Tibial nerve (tissue), 4 donors: ENCODE measurements around the gene EGFL6. TPM values are rescaled to one million over a fixed set of nuclear protein-coding genes. Genes with fewer than 3 reads are reported as not detected.
"Not testable (repeated sequence)": the region's sequence is repeated elsewhere in the genome, so short reads cannot be mapped to it uniquely, and the experiment has no call there.

ENCODE experiments used
- DNase-seq, 2 donors: peaks; one replicate each; pipeline ENCODE4 v3.0.0-alpha.2; 2019; ENCODE audit warnings: low spot score in 2 of 2
- H3K27ac ChIP-seq, 4 donors: fragments of 200-600 bp; sonication (generic) in 3 of 4; one replicate each; pipeline ENCODE4 v1.5.1; 2017 to 2019; ENCODE audit warnings: mild to moderate bottlenecking in 1 of 4
- H3K27me3 ChIP-seq, 2 donors: fragments of 200-600 bp; sonication (generic) in 1 of 2; one replicate each; pipeline versions ENCODE4 v1.5.1 to v1.6.0; 2017 to 2019
- H3K36me3 ChIP-seq, 3 donors: fragments of 200-600 bp; sonication (generic); one replicate each; pipeline ENCODE4 v1.5.1; 2018 to 2019
- H3K4me1 ChIP-seq, 4 donors: fragments of 200-600 bp; sonication (generic) in 3 of 4; one replicate each; pipeline ENCODE4 v1.5.1; 2017 to 2019
- H3K4me3 ChIP-seq, 4 donors: fragments of 200-600 bp; sonication (generic) in 3 of 4; one replicate each; pipeline ENCODE4 v1.5.1; 2017 to 2019; ENCODE audit warnings: mild to moderate bottlenecking in 1 of 4, moderate library complexity in 1 of 4
- H3K9me3 ChIP-seq, 4 donors: fragments of 200-600 bp; sonication (generic) in 3 of 4; one replicate each; pipeline ENCODE4 v1.5.1; 2017 to 2019
- CTCF ChIP-seq, 5 experiments: fragments of 200-600 bp in 3 of 5; fragments of 450-650 bp in 2 of 5; sonication (generic) in 3 of 5; IDR thresholded peaks; one replicate each; pipeline ENCODE4 v1.5.1; 2016 to 2019; ENCODE audit warnings: antibody characterized with exemption in 5 of 5, mild to moderate bottlenecking in 3 of 5, moderate library complexity in 2 of 5
- EP300 ChIP-seq, 2 donors: sonication (generic); formaldehyde crosslinking; IDR thresholded peaks; one replicate each; pipeline ENCODE4 v1.6.1; 2017; ENCODE audit warnings: antibody characterized with exemption in 2 of 2, mild to moderate bottlenecking in 1 of 2
- POLR2A ChIP-seq, 2 donors: fragments of 450-650 bp; IDR thresholded peaks; one replicate each; pipeline ENCODE4 v1.6.1; 2017; ENCODE audit warnings: antibody characterized with exemption in 2 of 2, mild to moderate bottlenecking in 2 of 2, moderate library complexity in 2 of 2
- WGBS, 2 donors: methylation state at CpG; one replicate each; pipeline ENCODE4 v1.1.5; 2018; 5-methylcytosine and 5-hydroxymethylcytosine counted together
- total RNA-seq, 4 donors: library from RNA; depleted of rRNA; stranded (reverse); fragments of >200 nt; gene quantifications; one replicate each; pipeline ENCODE4 v1.1.0, GENCODE V29; 2016

EGFL6 gene
- total RNA-seq, 4 donors from 2014 or later: not detected

DNA sequence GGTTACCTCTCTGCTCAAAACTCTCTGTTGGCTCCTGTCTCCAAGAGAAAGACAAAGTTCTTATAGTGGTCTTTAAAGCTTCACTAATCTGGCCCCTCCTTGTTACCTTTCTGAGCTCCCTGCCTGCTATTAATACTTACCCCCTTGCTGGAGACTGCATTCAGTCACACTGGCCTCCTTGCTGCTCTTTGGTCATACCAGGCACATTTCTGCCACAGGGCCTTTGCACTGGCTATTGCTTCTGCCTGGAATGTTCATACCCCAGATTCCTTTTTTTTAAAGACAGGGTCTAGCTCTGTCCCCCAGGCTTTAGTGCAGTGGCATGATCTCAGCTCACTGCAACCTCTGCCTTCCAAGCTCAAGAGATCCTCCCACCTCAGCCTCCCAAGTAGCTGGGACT is 103.6 kb downstream of the EGFL6 start:
- H3K27ac ChIP-seq: no peak overlapping the region
- DNase-seq: no peak
- H3K4me3 ChIP-seq: no peak overlapping the region
- H3K36me3 ChIP-seq: no peaks in the 10 kb centered on the region
- H3K27me3 ChIP-seq: no peaks in the 10 kb centered on the region
- H3K4me1 ChIP-seq: peaks cover 0 to 10% (median 0%) of the 10 kb centered on the region in 4 donors
- no peaks in the 10 kb centered on the region for H3K9me3 ChIP-seq
- TF ChIP-seq EP300 (IDR thresholded peaks at IDR 0.05): no peak
- TF ChIP-seq POLR2A (IDR thresholded peaks at IDR 0.05): no peak
- no peak for TF ChIP-seq CTCF (IDR thresholded peaks at IDR 0.05)

DNA sequence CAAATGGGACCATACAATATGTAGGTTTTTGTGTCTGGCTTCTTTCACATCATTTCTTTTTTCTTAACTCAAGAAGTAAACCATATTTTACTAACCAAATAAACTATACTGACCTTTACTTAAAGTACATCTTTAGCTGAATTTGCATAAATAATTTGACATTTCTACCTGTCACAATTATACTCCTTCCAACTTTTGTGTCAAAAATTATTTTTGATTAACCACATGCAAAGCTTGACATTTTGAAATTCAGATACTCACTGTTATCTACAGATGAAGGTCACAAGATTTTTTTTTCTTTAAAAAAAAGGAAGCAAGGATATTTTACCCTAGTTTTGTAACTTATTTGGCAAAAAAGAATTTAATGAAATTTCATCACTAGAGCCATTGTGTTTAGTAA is 107.5 kb downstream of the EGFL6 start:
- TF ChIP-seq EP300 (IDR thresholded peaks at IDR 0.05) (no peak), POLR2A (IDR thresholded peaks at IDR 0.05) (no peak), CTCF (IDR thresholded peaks at IDR 0.05) (no peak)
- no peak overlapping the region for H3K27ac ChIP-seq
- H3K4me1 ChIP-seq: no peaks in the 10 kb centered on the region
- H3K27me3 ChIP-seq: no peaks in the 10 kb centered on the region
- no peaks in the 10 kb centered on the region for H3K36me3 ChIP-seq
- H3K9me3 ChIP-seq: no peaks in the 10 kb centered on the region
- DNase-seq: no peak
- no peak overlapping the region for H3K4me3 ChIP-seq

- 92% methylated on average over 2 to 4 of the region's 4 CpGs for WGBS, 2 donors
- not testable (repeated sequence) for H3K36me3 ChIP-seq, DNase-seq, H3K9me3 ChIP-seq, H3K4me1 ChIP-seq, H3K27me3 ChIP-seq, H3K27ac ChIP-seq, H3K4me3 ChIP-seq
Measured at GRCh38 chrX:13679700-13680099, 110.3 kb downstream of the EGFL6 start.

- no peak for DNase-seq
- Histone ChIP-seq H3K4me1 (no peaks in the 10 kb centered on the region), H3K27me3 (no peaks in the 10 kb centered on the region), H3K27ac (no peak overlapping the region), H3K4me3 (no peak overlapping the region), H3K36me3 (no peaks in the 10 kb centered on the region), H3K9me3 (no peaks in the 10 kb centered on the region)
- WGBS, 2 donors: 75 to 84% methylated on average over 7 of the region's 7 CpGs
- TF ChIP-seq CTCF (IDR thresholded peaks at IDR 0.05): no peak
- no peak for TF ChIP-seq POLR2A (IDR thresholded peaks at IDR 0.05)
- no peak for TF ChIP-seq EP300 (IDR thresholded peaks at IDR 0.05)
Measured at GRCh38 chrX:13681595-13681994, 112.2 kb downstream of the EGFL6 start.

Other genes starting within 250 kb of the EGFL6 start
- gene ATXN3L, start 249.5 kb upstream of the EGFL6 start, total RNA-seq: not detected
- gene TCEANC, start 83.5 kb downstream of the EGFL6 start, total RNA-seq: 1 to 10 TPM; 2.9 to 6.1 (median 5.0) TPM
- gene RAB9A, start 119.5 kb downstream of the EGFL6 start, total RNA-seq: 10 to 100 TPM; 20.1 to 69.5 (median 24.9) TPM
- gene TRAPPC2, start 165.0 kb downstream of the EGFL6 start, total RNA-seq: 10 to 100 TPM in 3 of 4 donors, 1 to 10 TPM in 1; 9.0 to 13.8 (median 11.6) TPM
- gene OFD1, start 165.1 kb downstream of the EGFL6 start, total RNA-seq: 10 to 100 TPM; 14.7 to 38.1 (median 31.3) TPM
- gene GPM6B, start 247.5 kb downstream of the EGFL6 start, total RNA-seq: 100 to 1,000 TPM; 199 to 408 (median 299) TPM